PC-9 (cell line): ENCODE results near the gene HOXB3. TPM values are rescaled to one million over a fixed set of nuclear protein-coding genes. Genes with fewer than 3 reads are reported as not detected.

Experiments
- BruUV-seq: library from RNA; stranded (reverse); fragments of 400-500 nt; replicated peaks from 2 replicates; lab custom pipeline; 2021; lab: Mats Ljungman, UMichigan
- CTCF ChIA-PET: fragments of 300-600 bp; sonication (Branson Sonifier 250); formaldehyde crosslinking; loops from one replicate; lab custom pipeline; 2022; ENCODE audit warnings: antibody characterized with exemption; lab: Charles Lee
- POLR2A ChIA-PET: fragments of 300-600 bp; sonication (Branson Sonifier 250); formaldehyde crosslinking; loops from one replicate; lab custom pipeline; 2022; ENCODE audit warnings: antibody characterized with exemption; ENCODE audit not compliant: unreplicated experiment; lab: Charles Lee
- DNase-seq, 2 experiments: peaks; one replicate each; pipeline versions ENCODE4 v3.0.0 to v3.0.0-alpha.2; 2015 to 2022; ENCODE audit warnings: mixed read lengths in 1 of 2
- H2AFZ ChIP-seq: fragments of 200-600 bp; sonication (generic); 2 replicates; pipeline ENCODE4 v1.8.1; 2017; ENCODE audit warnings: antibody characterized with exemption
- H3F3A ChIP-seq: fragments of 200-600 bp; sonication (generic); 2 replicates; pipeline ENCODE4 v1.8.1; 2017; ENCODE audit warnings: antibody characterized with exemption, mild to moderate bottlenecking, low read depth; ENCODE audit not compliant: insufficient read depth
- H3K27ac ChIP-seq: fragments of 200-600 bp; sonication (generic); 2 replicates; pipeline ENCODE4 v1.6.1; 2016; ENCODE audit warnings: mixed run types
- H3K27me3 ChIP-seq: fragments of 200-600 bp; sonication (generic); 2 replicates; pipeline ENCODE4 v1.6.1; 2016; ENCODE audit warnings: low read depth, mixed run types; ENCODE audit not compliant: insufficient read depth
- H3K36me3 ChIP-seq: fragments of 200-600 bp; sonication (generic); 2 replicates; pipeline ENCODE4 v1.6.1; 2016; ENCODE audit warnings: low read depth, mixed run types
- H3K4me1 ChIP-seq: fragments of 200-600 bp; sonication (generic); replicated peaks from 2 replicates; pipeline ENCODE4 v1.6.1; 2016; ENCODE audit warnings: mixed run types; ENCODE audit not compliant: insufficient read depth
- H3K4me2 ChIP-seq: fragments of 200-600 bp; sonication (generic); 2 replicates; pipeline ENCODE4 v1.6.1; 2017; ENCODE audit warnings: mixed run types
- H3K4me3 ChIP-seq: fragments of 200-600 bp; sonication (generic); 2 replicates; pipeline ENCODE4 v1.6.1; 2016; ENCODE audit warnings: mixed run types
- H3K79me2 ChIP-seq: fragments of 200-600 bp; sonication (generic); 2 replicates; pipeline ENCODE4 v1.6.1; 2017; ENCODE audit warnings: low read depth, mixed run types
- H3K9me2 ChIP-seq: fragments of 200-600 bp; sonication (generic); 2 replicates; pipeline ENCODE4 v1.8.1; 2017; ENCODE audit warnings: mild to moderate bottlenecking; ENCODE audit not compliant: insufficient read depth
- H3K9me3 ChIP-seq: fragments of 200-600 bp; sonication (generic); 2 replicates; pipeline ENCODE4 v1.8.1; 2016; ENCODE audit warnings: low read depth; ENCODE audit not compliant: insufficient read depth
- H4K20me1 ChIP-seq: fragments of 200-600 bp; sonication (generic); 2 replicates; pipeline ENCODE4 v1.8.1; 2017; ENCODE audit not compliant: insufficient read depth
- EZH2 ChIP-seq: fragments of 200-600 bp; sonication (generic); IDR thresholded peaks from 2 replicates; pipeline ENCODE4 v1.8.0; 2017; ENCODE audit warnings: antibody characterized with exemption, low read depth
- intact Hi-C: fragments of 100-400 bp; cut with micrococcal nuclease; formaldehyde crosslinking; loops from one replicate; pipeline ENCODE4 v1.10.0; 2022; ENCODE audit not compliant: unreplicated experiment
- total RNA-seq: library from RNA; stranded (reverse); gene quantifications from 2 replicates; pipeline ENCODE4 v1.2.3, GENCODE V29; 2021
- TF ChIP-seq, protein P1 (sequence below): fragments of 200-600 bp; sonication (generic); conservative IDR thresholded peaks from 2 replicates; pipeline ENCODE4 v1.6.1; 2017; ENCODE audit warnings: mixed run types, antibody characterized with exemption, mild to moderate bottlenecking, moderate library complexity

Gene HOXB3
- total RNA-seq, 1 experiment from 2014 or later, result 19.1 TPM

DNA sequence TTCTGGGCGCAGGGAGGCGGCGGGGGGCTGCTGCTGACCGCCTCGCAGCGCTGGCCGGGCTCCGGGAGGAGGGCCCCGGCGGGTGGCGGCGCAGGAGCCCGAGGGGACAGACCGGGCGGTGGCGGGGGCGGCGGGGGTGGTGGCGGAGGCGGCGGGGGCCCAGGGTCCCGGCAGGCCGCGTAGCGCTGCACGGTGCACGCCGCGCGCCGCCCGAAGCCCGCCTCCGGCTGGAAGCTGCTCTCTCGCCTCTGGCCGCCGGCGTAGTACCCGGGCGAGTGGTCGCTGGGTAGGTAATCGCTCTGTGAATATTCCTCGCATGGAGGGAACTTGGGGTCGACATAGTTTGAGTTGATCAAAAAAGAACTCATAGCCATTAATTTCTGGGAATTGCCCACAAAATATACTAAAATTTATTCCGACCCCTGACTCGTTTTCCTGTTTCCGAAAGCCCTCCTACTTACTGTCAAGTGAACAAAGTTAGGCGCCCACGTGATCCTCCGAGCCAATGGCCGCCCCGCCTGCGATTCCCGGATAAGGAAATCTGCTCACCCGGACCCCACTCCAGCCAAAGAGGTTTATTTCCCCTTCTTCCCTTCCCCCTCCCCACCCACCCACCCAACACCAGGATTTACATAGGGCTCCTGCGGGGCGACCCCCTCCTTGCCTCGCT, 12.0 kb downstream of the HOXB3 start, which contains the start of gene HOXB4:
TSS of gene HOXB4 (minus strand) at position 405 of the 670 bp plus-strand sequence. CDS start at position 374, 31 bp downstream.
- Histone ChIP-seq H4K20me1 (no peaks in the 10 kb centered on the region), H3K9me2 (no peaks in the 10 kb centered on the region), H3K9me3 (no peaks in the 10 kb centered on the region), H3F3A (no peaks in the 10 kb centered on the region), H3K27me3 (no peaks in the 10 kb centered on the region), H3K27ac (no peak within 1 kb of the TSS), H3K4me2 (no peak within 1 kb of the TSS), H3K36me3 (no peaks in the 10 kb centered on the region), H3K4me1 (no peaks in the 10 kb centered on the region), H3K79me2 (no peaks in the 10 kb centered on the region), H2AFZ (no peak within 1 kb of the TSS), H3K4me3 (no peak within 1 kb of the TSS)
- DNase-seq, result no peak
- POLR2A ChIA-PET, result no interaction called here
- BruUV-seq, result no TSS peak
- intact Hi-C loops, result no loop called here
- TF ChIP-seq, protein P1, sequence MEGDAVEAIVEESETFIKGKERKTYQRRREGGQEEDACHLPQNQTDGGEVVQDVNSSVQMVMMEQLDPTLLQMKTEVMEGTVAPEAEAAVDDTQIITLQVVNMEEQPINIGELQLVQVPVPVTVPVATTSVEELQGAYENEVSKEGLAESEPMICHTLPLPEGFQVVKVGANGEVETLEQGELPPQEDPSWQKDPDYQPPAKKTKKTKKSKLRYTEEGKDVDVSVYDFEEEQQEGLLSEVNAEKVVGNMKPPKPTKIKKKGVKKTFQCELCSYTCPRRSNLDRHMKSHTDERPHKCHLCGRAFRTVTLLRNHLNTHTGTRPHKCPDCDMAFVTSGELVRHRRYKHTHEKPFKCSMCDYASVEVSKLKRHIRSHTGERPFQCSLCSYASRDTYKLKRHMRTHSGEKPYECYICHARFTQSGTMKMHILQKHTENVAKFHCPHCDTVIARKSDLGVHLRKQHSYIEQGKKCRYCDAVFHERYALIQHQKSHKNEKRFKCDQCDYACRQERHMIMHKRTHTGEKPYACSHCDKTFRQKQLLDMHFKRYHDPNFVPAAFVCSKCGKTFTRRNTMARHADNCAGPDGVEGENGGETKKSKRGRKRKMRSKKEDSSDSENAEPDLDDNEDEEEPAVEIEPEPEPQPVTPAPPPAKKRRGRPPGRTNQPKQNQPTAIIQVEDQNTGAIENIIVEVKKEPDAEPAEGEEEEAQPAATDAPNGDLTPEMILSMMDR, result no peak
- no peak for TF ChIP-seq EZH2
- CTCF ChIA-PET, result no interaction called here

DNA sequence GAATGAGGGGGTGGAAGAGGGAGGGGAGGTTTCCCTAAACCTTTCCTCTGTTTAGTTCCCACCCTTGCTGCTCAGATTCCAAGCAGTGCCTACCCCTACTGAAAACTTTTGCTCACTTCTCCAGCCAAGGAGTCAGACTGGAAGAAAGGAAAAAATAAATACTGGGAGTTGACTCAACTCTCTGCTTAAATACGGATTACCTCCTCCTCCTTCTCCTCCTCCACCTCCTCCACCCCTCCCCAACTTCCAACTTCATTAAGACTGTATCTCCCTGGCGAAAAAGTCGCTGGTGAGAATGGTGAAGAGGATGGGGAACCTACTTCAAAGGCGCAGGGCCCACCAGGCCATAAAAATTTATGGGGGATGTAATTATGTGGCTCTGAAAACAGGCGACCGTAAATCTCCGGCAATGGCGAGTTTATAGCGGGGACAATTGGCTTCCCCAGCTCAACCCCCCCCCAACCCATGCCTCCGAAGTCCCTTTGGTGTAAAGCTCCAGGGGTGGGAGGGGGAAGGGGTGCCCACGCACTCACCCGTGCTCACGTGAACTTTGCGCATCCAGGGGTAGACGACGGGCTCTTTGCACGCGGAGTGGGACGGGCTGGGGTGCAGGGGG, 12.6 kb downstream of the HOXB3 start:
- Histone ChIP-seq H3K36me3 (no peaks in the 10 kb centered on the region), H3F3A (no peaks in the 10 kb centered on the region), H3K27me3 (no peaks in the 10 kb centered on the region), H3K79me2 (no peaks in the 10 kb centered on the region), H2AFZ (no peak overlapping the region), H3K9me3 (no peaks in the 10 kb centered on the region), H3K4me3 (no peak overlapping the region), H3K27ac (no peak overlapping the region), H3K4me1 (no peaks in the 10 kb centered on the region), H3K4me2 (no peak overlapping the region), H3K9me2 (no peaks in the 10 kb centered on the region), H4K20me1 (no peaks in the 10 kb centered on the region)
- intact Hi-C loops, result no loop called here
- BruUV-seq, result no TSS peak
- no peak for TF ChIP-seq EZH2
- TF ChIP-seq, protein P1, result no peak
- no peak for DNase-seq
- POLR2A ChIA-PET, result no interaction called here
- CTCF ChIA-PET, result no interaction called here

DNA sequence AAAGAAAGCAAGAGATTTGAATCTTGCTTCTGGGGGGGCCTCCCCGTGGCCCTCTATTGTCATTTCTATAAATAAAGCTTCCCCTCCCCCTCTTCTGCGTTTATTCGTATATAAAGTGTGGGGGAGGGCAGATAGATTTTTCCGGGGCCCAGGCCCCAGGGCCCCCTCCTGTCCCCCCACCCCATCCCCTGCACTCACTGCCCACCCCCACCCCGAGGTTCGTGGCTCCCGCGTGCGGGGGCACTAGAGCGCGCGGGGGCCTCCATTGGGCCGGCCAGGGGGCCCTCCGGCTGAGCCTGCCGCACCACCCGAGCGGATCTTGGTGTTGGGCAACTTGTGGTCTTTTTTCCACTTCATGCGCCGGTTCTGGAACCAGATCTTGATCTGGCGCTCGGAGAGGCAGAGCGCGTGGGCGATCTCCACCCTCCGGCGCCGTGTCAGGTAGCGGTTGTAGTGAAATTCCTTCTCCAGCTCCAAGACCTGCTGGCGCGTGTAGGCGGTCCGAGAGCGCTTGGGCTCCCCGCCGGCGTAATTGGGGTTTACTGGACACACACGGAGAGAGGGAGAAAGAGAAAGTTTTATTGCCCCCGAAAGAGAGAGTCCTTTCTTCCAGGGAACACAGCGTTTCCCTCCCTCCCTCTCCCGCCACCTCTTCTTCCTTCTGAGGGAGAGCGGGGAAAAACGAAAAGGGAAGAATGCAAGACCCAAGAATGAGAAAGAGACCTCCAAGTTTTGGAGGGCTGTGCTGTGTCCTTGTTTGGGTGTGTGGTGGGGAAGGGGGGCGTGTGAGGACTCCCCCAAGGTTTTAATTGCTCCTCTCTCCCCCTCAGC, 13.3 kb downstream of the HOXB3 start:
- no peak for TF ChIP-seq EZH2
- TF ChIP-seq, protein P1, result no peak
- Histone ChIP-seq H3K27me3 (no peaks in the 10 kb centered on the region), H3K9me2 (no peaks in the 10 kb centered on the region), H3K4me3 (no peak overlapping the region), H3K36me3 (no peaks in the 10 kb centered on the region), H3K79me2 (no peaks in the 10 kb centered on the region), H3K27ac (no peak overlapping the region), H4K20me1 (no peaks in the 10 kb centered on the region), H3K4me1 (no peaks in the 10 kb centered on the region), H3F3A (no peaks in the 10 kb centered on the region), H3K4me2 (no peak overlapping the region), H2AFZ (no peak overlapping the region), H3K9me3 (no peaks in the 10 kb centered on the region)
- no peak for DNase-seq
- POLR2A ChIA-PET, result no interaction called here
- intact Hi-C loops, result no loop called here
- CTCF ChIA-PET, result no interaction called here
- BruUV-seq, result no TSS peak
